HepG2 (cell line): ENCODE results near the gene JUND. TPM values are rescaled to one million over a fixed set of nuclear protein-coding genes. Genes with fewer than 3 reads are reported as not detected.

ENCODE experiments used
- EEA1 ChIP-seq: sonication (generic); formaldehyde crosslinking; IDR thresholded peaks from 2 replicates; pipeline ENCODE4 v1.5.1; 2020; ENCODE audit warnings: mild to moderate bottlenecking, missing genetic modification reagents, borderline replicate concordance
- HES4 ChIP-seq: sonication (generic); formaldehyde crosslinking; IDR thresholded peaks from 2 replicates; pipeline ENCODE4 v1.9.0; 2021; ENCODE audit warnings: mild to moderate bottlenecking, missing genetic modification reagents, borderline replicate concordance
- HOXA9 ChIP-seq: sonication (generic); formaldehyde crosslinking; IDR thresholded peaks from 2 replicates; pipeline ENCODE4 v1.8.1; 2022; ENCODE audit warnings: missing genetic modification reagents, mild to moderate bottlenecking, moderate library complexity, borderline replicate concordance
- NFE2L2 ChIP-seq: fragments of 150-350 bp; IDR thresholded peaks from 2 replicates; pipeline ENCODE4 v1.6.1; 2014; ENCODE audit warnings: low read length
- SRSF1 ChIP-seq: fragments of 200-400 bp; formaldehyde crosslinking; optimal IDR thresholded peaks from 2 replicates; pipeline ENCODE3; 2017; ENCODE audit warnings: mild to moderate bottlenecking, low read depth, low read length, moderate library complexity
- WIZ ChIP-seq: sonication (generic); formaldehyde crosslinking; IDR thresholded peaks from 2 replicates; pipeline ENCODE4 v1.5.1; 2020; ENCODE audit warnings: mild to moderate bottlenecking, missing genetic modification reagents
- ZFP82 ChIP-seq: sonication (generic); formaldehyde crosslinking; IDR thresholded peaks from 2 replicates; pipeline ENCODE4 v1.5.1; 2020; ENCODE audit warnings: mild to moderate bottlenecking, missing genetic modification reagents, borderline replicate concordance
- ZNF160 ChIP-seq: sonication (generic); formaldehyde crosslinking; IDR thresholded peaks from 2 replicates; pipeline ENCODE4 v1.8.0; 2022; ENCODE audit warnings: mild to moderate bottlenecking, inconsistent platforms, missing genetic modification reagents
- ZNF256 ChIP-seq: sonication (generic); formaldehyde crosslinking; conservative IDR thresholded peaks from 2 replicates; pipeline ENCODE4 v1.4.0; 2020; ENCODE audit warnings: missing genetic modification reagents
- ZNF501 ChIP-seq: sonication (generic); formaldehyde crosslinking; IDR thresholded peaks from 2 replicates; pipeline ENCODE4 v1.5.1; 2020; ENCODE audit warnings: mild to moderate bottlenecking, moderate library complexity, missing genetic modification reagents
- ZNF530 ChIP-seq: sonication (generic); formaldehyde crosslinking; IDR thresholded peaks from 2 replicates; pipeline ENCODE4 v1.5.0; 2020; ENCODE audit warnings: low read depth, mild to moderate bottlenecking, missing genetic modification reagents
- ZNF547 ChIP-seq: sonication (generic); formaldehyde crosslinking; IDR thresholded peaks from 2 replicates; pipeline ENCODE4 v1.5.1; 2020; ENCODE audit warnings: mild to moderate bottlenecking, missing genetic modification reagents
- polyA plus RNA-seq, 8 experiments: library from polyadenylated mRNA; depleted of rRNA in 3 of 8; stranded (reverse) in 7 of 8; unstranded in 1 of 8; fragments of >200 nt; fragmentation: Illumina TruSeq in 4 of 8; extraction: Trizol in 4 of 8; gene quantifications; 2 replicates each; pipeline versions ENCODE4 v1.2.1 to v1.2.3, GENCODE V29; 2011 to 2016; ENCODE audit warnings: low read depth in 4 of 8, missing spikeins in 1 of 8, mixed read lengths in 1 of 8; ENCODE audit not compliant: insufficient read depth in 1 of 8
- total RNA-seq, 5 experiments: library from RNA; depleted of rRNA; stranded (reverse); fragments of >200 nt; fragmentation: Illumina TruSeq; extraction: Trizol; gene quantifications; 2 replicates each; pipeline ENCODE4 v1.2.3, GENCODE V29; 2016; ENCODE audit warnings: low read depth in 1 of 5
- TF ChIP-seq, protein P1 (sequence below): sonication (generic); formaldehyde crosslinking; IDR thresholded peaks from 2 replicates; pipeline ENCODE4 v1.4.0; 2020; ENCODE audit warnings: missing genetic modification reagents, borderline replicate concordance
- TF ChIP-seq, protein P2 (sequence below): sonication (generic); formaldehyde crosslinking; IDR thresholded peaks from 2 replicates; pipeline ENCODE4 v1.4.0; 2020; ENCODE audit warnings: missing genetic modification reagents, mild to moderate bottlenecking, borderline replicate concordance
- TF ChIP-seq, protein P3 (sequence below): sonication (generic); formaldehyde crosslinking; IDR thresholded peaks from 2 replicates; pipeline ENCODE4 v1.4.0; 2020; ENCODE audit warnings: missing genetic modification reagents
- TF ChIP-seq, protein P4 (sequence below): sonication (generic); formaldehyde crosslinking; IDR thresholded peaks from 2 replicates; pipeline ENCODE4 v1.8.1; 2023; ENCODE audit warnings: missing genetic modification reagents, mild to moderate bottlenecking, borderline replicate concordance

JUND gene
- total and polyA plus RNA-seq, 2 of the 13 experiments (the other 11 are each of a cell fraction or from before 2014, with no cell fraction given): 41.2 to 59.8 TPM

DNA sequence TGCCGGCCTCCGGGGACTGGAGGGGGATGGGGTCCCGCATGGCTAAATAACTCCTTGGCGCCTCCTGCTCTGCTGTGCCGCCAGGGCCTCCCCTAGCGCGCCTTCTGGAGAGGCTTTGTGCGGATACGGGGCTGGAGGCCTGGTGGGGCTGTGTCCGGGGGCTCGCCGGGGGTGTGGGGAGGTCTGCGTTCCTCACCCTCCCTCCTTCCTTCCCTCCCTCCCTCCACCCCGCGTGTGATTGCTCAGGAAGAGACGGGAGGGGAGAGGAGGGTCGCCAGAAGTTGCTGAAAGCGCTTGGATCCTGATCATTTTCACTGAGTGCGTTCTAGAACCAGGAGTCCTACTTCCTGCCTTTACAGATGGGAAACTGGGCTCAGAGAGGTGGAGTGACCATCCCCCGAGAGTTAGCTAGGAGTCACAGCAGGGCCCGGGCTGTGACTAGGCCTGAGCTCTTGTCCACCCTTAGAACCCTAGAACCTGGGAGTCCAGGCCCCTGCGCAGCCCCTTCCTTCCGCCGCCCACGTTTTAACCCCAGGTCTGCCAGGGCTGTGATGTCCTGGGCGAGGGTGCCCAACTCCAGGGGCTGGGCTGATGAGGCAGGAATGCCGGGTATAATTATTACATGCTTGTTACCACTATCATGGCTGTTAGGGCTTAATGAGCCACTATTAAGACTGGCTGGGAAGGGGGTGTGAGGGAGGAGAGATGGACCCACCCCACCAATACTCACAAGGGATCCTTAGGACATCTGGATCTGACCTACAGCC lies 782 bp upstream of the JUND start (continued):
- TF ChIP-seq ZNF160 (CRISPR knock-in tag): 0 out of 2 replicates have a peak, but pooled peaks have one; percentile 13
- TF ChIP-seq, protein P1, sequence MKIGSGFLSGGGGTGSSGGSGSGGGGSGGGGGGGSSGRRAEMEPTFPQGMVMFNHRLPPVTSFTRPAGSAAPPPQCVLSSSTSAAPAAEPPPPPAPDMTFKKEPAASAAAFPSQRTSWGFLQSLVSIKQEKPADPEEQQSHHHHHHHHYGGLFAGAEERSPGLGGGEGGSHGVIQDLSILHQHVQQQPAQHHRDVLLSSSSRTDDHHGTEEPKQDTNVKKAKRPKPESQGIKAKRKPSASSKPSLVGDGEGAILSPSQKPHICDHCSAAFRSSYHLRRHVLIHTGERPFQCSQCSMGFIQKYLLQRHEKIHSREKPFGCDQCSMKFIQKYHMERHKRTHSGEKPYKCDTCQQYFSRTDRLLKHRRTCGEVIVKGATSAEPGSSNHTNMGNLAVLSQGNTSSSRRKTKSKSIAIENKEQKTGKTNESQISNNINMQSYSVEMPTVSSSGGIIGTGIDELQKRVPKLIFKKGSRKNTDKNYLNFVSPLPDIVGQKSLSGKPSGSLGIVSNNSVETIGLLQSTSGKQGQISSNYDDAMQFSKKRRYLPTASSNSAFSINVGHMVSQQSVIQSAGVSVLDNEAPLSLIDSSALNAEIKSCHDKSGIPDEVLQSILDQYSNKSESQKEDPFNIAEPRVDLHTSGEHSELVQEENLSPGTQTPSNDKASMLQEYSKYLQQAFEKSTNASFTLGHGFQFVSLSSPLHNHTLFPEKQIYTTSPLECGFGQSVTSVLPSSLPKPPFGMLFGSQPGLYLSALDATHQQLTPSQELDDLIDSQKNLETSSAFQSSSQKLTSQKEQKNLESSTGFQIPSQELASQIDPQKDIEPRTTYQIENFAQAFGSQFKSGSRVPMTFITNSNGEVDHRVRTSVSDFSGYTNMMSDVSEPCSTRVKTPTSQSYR: peak; percentile 46
- TF ChIP-seq ZNF256 (CRISPR knock-in tag): no peak
- TF ChIP-seq ZFP82: 0 out of 2 replicates have a peak, but pooled peaks have one; percentile 28
- TF ChIP-seq HOXA9 (CRISPR knock-in tag): no peak
- TF ChIP-seq, protein P2, sequence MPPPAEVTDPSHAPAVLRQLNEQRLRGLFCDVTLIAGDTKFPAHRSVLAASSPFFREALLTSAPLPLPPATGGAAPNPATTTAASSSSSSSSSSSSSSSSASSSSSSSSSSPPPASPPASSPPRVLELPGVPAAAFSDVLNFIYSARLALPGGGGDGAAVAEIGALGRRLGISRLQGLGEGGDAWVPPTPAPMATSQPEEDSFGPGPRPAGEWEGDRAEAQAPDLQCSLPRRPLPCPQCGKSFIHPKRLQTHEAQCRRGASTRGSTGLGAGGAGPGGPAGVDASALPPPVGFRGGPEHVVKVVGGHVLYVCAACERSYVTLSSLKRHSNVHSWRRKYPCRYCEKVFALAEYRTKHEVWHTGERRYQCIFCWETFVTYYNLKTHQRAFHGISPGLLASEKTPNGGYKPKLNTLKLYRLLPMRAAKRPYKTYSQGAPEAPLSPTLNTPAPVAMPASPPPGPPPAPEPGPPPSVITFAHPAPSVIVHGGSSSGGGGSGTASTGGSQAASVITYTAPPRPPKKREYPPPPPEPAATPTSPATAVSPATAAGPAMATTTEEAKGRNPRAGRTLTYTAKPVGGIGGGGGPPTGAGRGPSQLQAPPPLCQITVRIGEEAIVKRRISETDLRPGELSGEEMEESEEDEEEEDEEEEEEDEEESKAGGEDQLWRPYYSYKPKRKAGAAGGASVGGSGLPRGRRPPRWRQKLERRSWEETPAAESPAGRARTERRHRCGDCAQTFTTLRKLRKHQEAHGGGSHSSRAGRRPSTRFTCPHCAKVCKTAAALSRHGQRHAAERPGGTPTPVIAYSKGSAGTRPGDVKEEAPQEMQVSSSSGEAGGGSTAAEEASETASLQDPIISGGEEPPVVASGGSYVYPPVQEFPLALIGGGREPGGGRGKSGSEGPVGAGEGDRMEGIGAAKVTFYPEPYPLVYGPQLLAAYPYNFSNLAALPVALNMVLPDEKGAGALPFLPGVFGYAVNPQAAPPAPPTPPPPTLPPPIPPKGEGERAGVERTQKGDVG (CRISPR knock-in tag): 0 out of 2 replicates have a peak, but pooled peaks have one; percentile 24
- no peak for TF ChIP-seq WIZ (CRISPR knock-in tag)
- 0 out of 2 replicates have a peak, but pooled peaks have one; percentile 33 for TF ChIP-seq ZNF501 (CRISPR knock-in tag)
- TF ChIP-seq EEA1 (CRISPR knock-in tag): peak; percentile 23; the same call in 1 of the 2 replicates
- TF ChIP-seq, protein P3, sequence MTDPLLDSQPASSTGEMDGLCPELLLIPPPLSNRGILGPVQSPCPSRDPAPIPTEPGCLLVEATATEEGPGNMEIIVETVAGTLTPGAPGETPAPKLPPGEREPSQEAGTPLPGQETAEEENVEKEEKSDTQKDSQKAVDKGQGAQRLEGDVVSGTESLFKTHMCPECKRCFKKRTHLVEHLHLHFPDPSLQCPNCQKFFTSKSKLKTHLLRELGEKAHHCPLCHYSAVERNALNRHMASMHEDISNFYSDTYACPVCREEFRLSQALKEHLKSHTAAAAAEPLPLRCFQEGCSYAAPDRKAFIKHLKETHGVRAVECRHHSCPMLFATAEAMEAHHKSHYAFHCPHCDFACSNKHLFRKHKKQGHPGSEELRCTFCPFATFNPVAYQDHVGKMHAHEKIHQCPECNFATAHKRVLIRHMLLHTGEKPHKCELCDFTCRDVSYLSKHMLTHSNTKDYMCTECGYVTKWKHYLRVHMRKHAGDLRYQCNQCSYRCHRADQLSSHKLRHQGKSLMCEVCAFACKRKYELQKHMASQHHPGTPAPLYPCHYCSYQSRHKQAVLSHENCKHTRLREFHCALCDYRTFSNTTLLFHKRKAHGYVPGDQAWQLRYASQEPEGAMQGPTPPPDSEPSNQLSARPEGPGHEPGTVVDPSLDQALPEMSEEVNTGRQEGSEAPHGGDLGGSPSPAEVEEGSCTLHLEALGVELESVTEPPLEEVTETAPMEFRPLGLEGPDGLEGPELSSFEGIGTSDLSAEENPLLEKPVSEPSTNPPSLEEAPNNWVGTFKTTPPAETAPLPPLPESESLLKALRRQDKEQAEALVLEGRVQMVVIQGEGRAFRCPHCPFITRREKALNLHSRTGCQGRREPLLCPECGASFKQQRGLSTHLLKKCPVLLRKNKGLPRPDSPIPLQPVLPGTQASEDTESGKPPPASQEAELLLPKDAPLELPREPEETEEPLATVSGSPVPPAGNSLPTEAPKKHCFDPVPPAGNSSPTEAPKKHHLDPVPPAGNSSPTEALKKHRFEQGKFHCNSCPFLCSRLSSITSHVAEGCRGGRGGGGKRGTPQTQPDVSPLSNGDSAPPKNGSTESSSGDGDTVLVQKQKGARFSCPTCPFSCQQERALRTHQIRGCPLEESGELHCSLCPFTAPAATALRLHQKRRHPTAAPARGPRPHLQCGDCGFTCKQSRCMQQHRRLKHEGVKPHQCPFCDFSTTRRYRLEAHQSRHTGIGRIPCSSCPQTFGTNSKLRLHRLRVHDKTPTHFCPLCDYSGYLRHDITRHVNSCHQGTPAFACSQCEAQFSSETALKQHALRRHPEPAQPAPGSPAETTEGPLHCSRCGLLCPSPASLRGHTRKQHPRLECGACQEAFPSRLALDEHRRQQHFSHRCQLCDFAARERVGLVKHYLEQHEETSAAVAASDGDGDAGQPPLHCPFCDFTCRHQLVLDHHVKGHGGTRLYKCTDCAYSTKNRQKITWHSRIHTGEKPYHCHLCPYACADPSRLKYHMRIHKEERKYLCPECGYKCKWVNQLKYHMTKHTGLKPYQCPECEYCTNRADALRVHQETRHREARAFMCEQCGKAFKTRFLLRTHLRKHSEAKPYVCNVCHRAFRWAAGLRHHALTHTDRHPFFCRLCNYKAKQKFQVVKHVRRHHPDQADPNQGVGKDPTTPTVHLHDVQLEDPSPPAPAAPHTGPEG (CRISPR knock-in tag): 0 out of 2 replicates have a peak, but pooled peaks have one; percentile 10
- TF ChIP-seq, protein P4, sequence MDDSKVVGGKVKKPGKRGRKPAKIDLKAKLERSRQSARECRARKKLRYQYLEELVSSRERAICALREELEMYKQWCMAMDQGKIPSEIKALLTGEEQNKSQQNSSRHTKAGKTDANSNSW (CRISPR knock-in tag): no peak
- TF ChIP-seq SRSF1: peak; percentile 7
- 0 out of 2 replicates have a peak, but pooled peaks have one; percentile 70 for TF ChIP-seq ZNF547 (CRISPR knock-in tag)
- TF ChIP-seq ZNF530 (CRISPR knock-in tag): no peak
- TF ChIP-seq HES4 (CRISPR knock-in tag): 0 out of 2 replicates have a peak, but pooled peaks have one; percentile 24
- no peak for TF ChIP-seq NFE2L2
